HepG2 (cell line): ENCODE measurements around the gene HSD17B2. TPM values are rescaled to one million over a fixed set of nuclear protein-coding genes. Genes with fewer than 3 reads are reported as not detected.

Experiments used
- CAMTA2 ChIP-seq: sonication (generic); formaldehyde crosslinking; IDR thresholded peaks from 2 replicates; pipeline ENCODE4 v1.4.0; 2020; ENCODE audit warnings: mild to moderate bottlenecking, missing genetic modification reagents, borderline replicate concordance
- DR1 ChIP-seq: sonication (generic); formaldehyde crosslinking; IDR thresholded peaks from 2 replicates; pipeline ENCODE4 v1.8.0; 2021; ENCODE audit warnings: mild to moderate bottlenecking, missing genetic modification reagents, inconsistent platforms
- KDM6A ChIP-seq: IDR thresholded peaks from 2 replicates; pipeline ENCODE4 v1.6.1; 2016; ENCODE audit warnings: low read depth
- MTA1 ChIP-seq: sonication (generic); formaldehyde crosslinking; IDR thresholded peaks from 2 replicates; pipeline ENCODE4 v1.4.0; 2020; ENCODE audit warnings: missing genetic modification reagents, mild to moderate bottlenecking, borderline replicate concordance
- PAWR ChIP-seq: sonication (generic); formaldehyde crosslinking; IDR thresholded peaks from 2 replicates; pipeline ENCODE4 v1.4.0; 2020; ENCODE audit warnings: missing genetic modification reagents, mild to moderate bottlenecking, borderline replicate concordance
- RNF2 ChIP-seq: fragments of 450-650 bp; conservative IDR thresholded peaks from 2 replicates; pipeline ENCODE4 v1.6.1; 2016; ENCODE audit warnings: low read depth
- SPEN ChIP-seq: sonication (generic); formaldehyde crosslinking; IDR thresholded peaks from 2 replicates; pipeline ENCODE4 v1.5.1; 2020; ENCODE audit warnings: low read depth, mild to moderate bottlenecking, missing genetic modification reagents
- SRSF4 ChIP-seq: fragments of 200-400 bp; formaldehyde crosslinking; IDR thresholded peaks from one replicate; pipeline ENCODE4 v1.6.1; 2018; ENCODE audit warnings: mild to moderate bottlenecking, low read depth, low read length, moderate library complexity; ENCODE audit not compliant: poor library complexity, severe bottlenecking
- TOPORS ChIP-seq: sonication (generic); formaldehyde crosslinking; IDR thresholded peaks from 2 replicates; pipeline ENCODE4 v1.8.0; 2023; ENCODE audit warnings: mild to moderate bottlenecking, missing genetic modification reagents
- ZFP36L1 ChIP-seq: sonication (generic); formaldehyde crosslinking; IDR thresholded peaks from 2 replicates; pipeline ENCODE4 v1.8.0; 2022; ENCODE audit warnings: mild to moderate bottlenecking, missing genetic modification reagents, moderate library complexity
- ZNF12 ChIP-seq: sonication (generic); formaldehyde crosslinking; IDR thresholded peaks from 2 replicates; pipeline ENCODE4 v1.5.0; 2020; ENCODE audit warnings: missing genetic modification reagents
- ZNF367 ChIP-seq: sonication (generic); formaldehyde crosslinking; IDR thresholded peaks from 2 replicates; pipeline ENCODE4 v1.4.0; 2020; ENCODE audit warnings: missing genetic modification reagents, borderline replicate concordance
- ZNF432 ChIP-seq: sonication (generic); formaldehyde crosslinking; IDR thresholded peaks from 2 replicates; pipeline ENCODE4 v1.5.0; 2020; ENCODE audit warnings: missing genetic modification reagents, mild to moderate bottlenecking, borderline replicate concordance
- ZNF558 ChIP-seq: sonication (generic); formaldehyde crosslinking; IDR thresholded peaks from 2 replicates; pipeline ENCODE4 v1.9.0; 2022; ENCODE audit warnings: mild to moderate bottlenecking, missing genetic modification reagents, borderline replicate concordance
- polyA plus RNA-seq, 8 experiments: library from polyadenylated mRNA; depleted of rRNA in 3 of 8; stranded (reverse) in 7 of 8; unstranded in 1 of 8; fragments of >200 nt; fragmentation: Illumina TruSeq in 4 of 8; extraction: Trizol in 4 of 8; gene quantifications; 2 replicates each; pipeline versions ENCODE4 v1.2.1 to v1.2.3, GENCODE V29; 2011 to 2016; ENCODE audit warnings: low read depth in 4 of 8, missing spikeins in 1 of 8, mixed read lengths in 1 of 8; ENCODE audit not compliant: insufficient read depth in 1 of 8
- total RNA-seq, 5 experiments: library from RNA; depleted of rRNA; stranded (reverse); fragments of >200 nt; fragmentation: Illumina TruSeq; extraction: Trizol; gene quantifications; 2 replicates each; pipeline ENCODE4 v1.2.3, GENCODE V29; 2016; ENCODE audit warnings: low read depth in 1 of 5
- TF ChIP-seq, protein P1 (sequence below): sonication (generic); formaldehyde crosslinking; IDR thresholded peaks from 2 replicates; pipeline ENCODE4 v1.4.0; 2020; ENCODE audit warnings: missing genetic modification reagents
- TF ChIP-seq, protein P2 (sequence below): sonication (generic); formaldehyde crosslinking; IDR thresholded peaks from 2 replicates; pipeline ENCODE4 v1.5.0; 2020; ENCODE audit warnings: missing genetic modification reagents
- TF ChIP-seq, protein P3 (sequence below): sonication (generic); formaldehyde crosslinking; IDR thresholded peaks from 2 replicates; pipeline ENCODE4 v1.5.1; 2020; ENCODE audit warnings: missing genetic modification reagents, mild to moderate bottlenecking, borderline replicate concordance
- TF ChIP-seq, protein P4 (sequence below): sonication (generic); formaldehyde crosslinking; IDR thresholded peaks from 2 replicates; pipeline ENCODE4 v1.8.0; 2022; ENCODE audit warnings: mild to moderate bottlenecking, missing genetic modification reagents, borderline replicate concordance
- TF ChIP-seq, protein P5 (sequence below): sonication (generic); formaldehyde crosslinking; IDR thresholded peaks from 2 replicates; pipeline ENCODE4 v1.4.0; 2020; ENCODE audit warnings: mild to moderate bottlenecking, missing genetic modification reagents

Gene HSD17B2
- total and polyA plus RNA-seq, 2 of the 13 experiments (the other 11 are each of a cell fraction or from before 2014, with no cell fraction given), result 26.3 to 69.3 TPM

DNA sequence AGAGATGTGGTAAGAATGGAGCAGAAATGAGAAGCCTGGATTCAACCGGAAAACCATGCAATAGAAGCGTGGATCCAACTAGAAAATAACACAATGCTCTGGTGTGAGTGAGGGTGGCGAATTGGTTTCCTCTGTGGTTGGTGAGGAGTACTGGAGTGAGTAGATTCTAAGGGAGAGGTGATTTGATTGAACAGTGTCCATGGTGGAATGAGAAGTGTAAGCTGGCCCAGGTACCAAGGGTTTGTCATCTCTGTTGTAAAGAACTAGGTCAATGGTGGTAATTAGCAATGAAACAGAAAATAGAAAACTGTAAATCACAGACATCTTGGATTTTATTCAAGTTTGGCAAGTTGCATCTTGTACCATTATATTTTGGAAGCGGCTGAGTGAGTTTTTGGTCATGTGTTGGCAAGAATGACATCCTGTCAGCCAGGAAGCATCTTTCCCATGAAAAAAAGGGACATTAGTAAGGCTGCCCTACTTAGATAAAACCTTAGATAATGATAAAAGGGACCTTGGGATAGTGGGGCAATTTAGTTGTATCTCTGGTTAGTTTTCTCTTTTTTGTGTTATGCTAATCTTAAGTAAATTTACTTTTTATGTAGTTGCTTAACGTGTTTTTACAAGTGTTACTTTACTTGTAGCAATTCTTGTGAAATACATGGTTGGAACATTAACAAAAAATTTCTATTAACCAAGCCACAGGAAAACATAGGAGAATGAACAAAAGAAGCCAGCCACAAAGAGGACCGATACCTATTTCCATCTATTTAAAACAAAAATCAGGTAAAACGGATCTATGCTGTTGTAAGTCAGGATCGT lies 20.9 kb downstream of the HSD17B2 start (continued):
- TF ChIP-seq, protein P1, sequence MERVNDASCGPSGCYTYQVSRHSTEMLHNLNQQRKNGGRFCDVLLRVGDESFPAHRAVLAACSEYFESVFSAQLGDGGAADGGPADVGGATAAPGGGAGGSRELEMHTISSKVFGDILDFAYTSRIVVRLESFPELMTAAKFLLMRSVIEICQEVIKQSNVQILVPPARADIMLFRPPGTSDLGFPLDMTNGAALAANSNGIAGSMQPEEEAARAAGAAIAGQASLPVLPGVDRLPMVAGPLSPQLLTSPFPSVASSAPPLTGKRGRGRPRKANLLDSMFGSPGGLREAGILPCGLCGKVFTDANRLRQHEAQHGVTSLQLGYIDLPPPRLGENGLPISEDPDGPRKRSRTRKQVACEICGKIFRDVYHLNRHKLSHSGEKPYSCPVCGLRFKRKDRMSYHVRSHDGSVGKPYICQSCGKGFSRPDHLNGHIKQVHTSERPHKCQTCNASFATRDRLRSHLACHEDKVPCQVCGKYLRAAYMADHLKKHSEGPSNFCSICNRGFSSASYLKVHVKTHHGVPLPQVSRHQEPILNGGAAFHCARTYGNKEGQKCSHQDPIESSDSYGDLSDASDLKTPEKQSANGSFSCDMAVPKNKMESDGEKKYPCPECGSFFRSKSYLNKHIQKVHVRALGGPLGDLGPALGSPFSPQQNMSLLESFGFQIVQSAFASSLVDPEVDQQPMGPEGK (CRISPR knock-in tag), result peak; percentile 27; the same call in 1 of the 2 replicates
- TF ChIP-seq, protein P2, sequence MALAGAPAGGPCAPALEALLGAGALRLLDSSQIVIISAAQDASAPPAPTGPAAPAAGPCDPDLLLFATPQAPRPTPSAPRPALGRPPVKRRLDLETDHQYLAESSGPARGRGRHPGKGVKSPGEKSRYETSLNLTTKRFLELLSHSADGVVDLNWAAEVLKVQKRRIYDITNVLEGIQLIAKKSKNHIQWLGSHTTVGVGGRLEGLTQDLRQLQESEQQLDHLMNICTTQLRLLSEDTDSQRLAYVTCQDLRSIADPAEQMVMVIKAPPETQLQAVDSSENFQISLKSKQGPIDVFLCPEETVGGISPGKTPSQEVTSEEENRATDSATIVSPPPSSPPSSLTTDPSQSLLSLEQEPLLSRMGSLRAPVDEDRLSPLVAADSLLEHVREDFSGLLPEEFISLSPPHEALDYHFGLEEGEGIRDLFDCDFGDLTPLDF, result no peak
- TF ChIP-seq ZFP36L1 (CRISPR knock-in tag) (no peak), CAMTA2 (no peak), DR1 (CRISPR knock-in tag) (no peak), SPEN (CRISPR knock-in tag) (no peak), PAWR (CRISPR knock-in tag) (no peak), TOPORS (CRISPR knock-in tag) (no peak), MTA1 (CRISPR knock-in tag) (no peak), SRSF4 (no peak), ZNF12 (CRISPR knock-in tag) (no peak), ZNF367 (CRISPR knock-in tag) (no peak), RNF2 (no peak), ZNF558 (no peak), ZNF432 (CRISPR knock-in tag) (no peak), KDM6A (CRISPR knock-in tag) (peak; percentile 79)
- TF ChIP-seq, protein P3, sequence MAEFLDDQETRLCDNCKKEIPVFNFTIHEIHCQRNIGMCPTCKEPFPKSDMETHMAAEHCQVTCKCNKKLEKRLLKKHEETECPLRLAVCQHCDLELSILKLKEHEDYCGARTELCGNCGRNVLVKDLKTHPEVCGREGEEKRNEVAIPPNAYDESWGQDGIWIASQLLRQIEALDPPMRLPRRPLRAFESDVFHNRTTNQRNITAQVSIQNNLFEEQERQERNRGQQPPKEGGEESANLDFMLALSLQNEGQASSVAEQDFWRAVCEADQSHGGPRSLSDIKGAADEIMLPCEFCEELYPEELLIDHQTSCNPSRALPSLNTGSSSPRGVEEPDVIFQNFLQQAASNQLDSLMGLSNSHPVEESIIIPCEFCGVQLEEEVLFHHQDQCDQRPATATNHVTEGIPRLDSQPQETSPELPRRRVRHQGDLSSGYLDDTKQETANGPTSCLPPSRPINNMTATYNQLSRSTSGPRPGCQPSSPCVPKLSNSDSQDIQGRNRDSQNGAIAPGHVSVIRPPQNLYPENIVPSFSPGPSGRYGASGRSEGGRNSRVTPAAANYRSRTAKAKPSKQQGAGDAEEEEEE, result no peak
- TF ChIP-seq, protein P4, sequence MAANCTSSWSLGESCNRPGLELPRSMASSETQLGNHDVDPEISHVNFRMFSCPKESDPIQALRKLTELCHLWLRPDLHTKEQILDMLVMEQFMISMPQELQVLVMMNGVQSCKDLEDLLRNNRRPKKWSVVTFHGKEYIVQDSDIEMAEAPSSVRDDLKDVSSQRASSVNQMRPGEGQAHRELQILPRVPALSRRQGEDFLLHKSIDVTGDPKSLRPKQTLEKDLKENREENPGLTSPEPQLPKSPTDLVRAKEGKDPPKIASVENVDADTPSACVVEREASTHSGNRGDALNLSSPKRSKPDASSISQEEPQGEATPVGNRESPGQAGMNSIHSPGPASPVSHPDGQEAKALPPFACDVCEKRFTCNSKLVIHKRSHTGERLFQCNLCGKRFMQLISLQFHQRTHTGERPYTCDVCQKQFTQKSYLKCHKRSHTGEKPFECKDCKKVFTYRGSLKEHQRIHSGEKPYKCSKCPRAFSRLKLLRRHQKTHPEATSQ (CRISPR knock-in tag), result no peak
- TF ChIP-seq, protein P5, sequence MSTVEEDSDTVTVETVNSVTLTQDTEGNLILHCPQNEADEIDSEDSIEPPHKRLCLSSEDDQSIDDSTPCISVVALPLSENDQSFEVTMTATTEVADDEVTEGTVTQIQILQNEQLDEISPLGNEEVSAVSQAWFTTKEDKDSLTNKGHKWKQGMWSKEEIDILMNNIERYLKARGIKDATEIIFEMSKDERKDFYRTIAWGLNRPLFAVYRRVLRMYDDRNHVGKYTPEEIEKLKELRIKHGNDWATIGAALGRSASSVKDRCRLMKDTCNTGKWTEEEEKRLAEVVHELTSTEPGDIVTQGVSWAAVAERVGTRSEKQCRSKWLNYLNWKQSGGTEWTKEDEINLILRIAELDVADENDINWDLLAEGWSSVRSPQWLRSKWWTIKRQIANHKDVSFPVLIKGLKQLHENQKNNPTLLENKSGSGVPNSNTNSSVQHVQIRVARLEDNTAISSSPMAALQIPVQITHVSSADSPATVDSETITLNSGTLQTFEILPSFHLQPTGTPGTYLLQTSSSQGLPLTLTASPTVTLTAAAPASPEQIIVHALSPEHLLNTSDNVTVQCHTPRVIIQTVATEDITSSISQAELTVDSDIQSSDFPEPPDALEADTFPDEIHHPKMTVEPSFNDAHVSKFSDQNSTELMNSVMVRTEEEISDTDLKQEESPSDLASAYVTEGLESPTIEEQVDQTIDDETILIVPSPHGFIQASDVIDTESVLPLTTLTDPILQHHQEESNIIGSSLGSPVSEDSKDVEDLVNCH (CRISPR knock-in tag), result no peak
